Mesenchymal stem cell (in vitro differentiated cells and primary cell): ENCODE data around the gene ARVCF.
A peak's percentile ranks its signal among the peaks of the same experiment; 100 is the strongest.

Experiments used
- DNase-seq: peaks from one replicate; pipeline ENCODE4 v3.0.0-alpha.2; 2013
- H2AFZ ChIP-seq: one replicate; pipeline ENCODE4 v1.6.1; 2013; ENCODE audit warnings: low read depth, mild to moderate bottlenecking, control low read depth, inconsistent platforms, low read length, moderate library complexity
- H2AK5ac ChIP-seq: 2 replicates; pipeline ENCODE4 v1.6.1; 2013; ENCODE audit warnings: low read length, moderate library complexity, mild to moderate bottlenecking, inconsistent platforms; ENCODE audit not compliant: severe bottlenecking
- H2BK120ac ChIP-seq: one replicate; pipeline ENCODE4 v1.6.1; 2013; ENCODE audit warnings: low read depth, mild to moderate bottlenecking, inconsistent platforms, low read length, moderate library complexity
- H2BK12ac ChIP-seq, 2 experiments: one replicate each; pipeline ENCODE4 v1.6.1; 2013; ENCODE audit warnings: inconsistent platforms in 2 of 2, low read length in 2 of 2, mild to moderate bottlenecking in 2 of 2, moderate library complexity in 2 of 2, control low read depth in 1 of 2
- H2BK15ac ChIP-seq: one replicate; pipeline ENCODE4 v1.6.1; 2013; ENCODE audit warnings: mild to moderate bottlenecking, low read depth, inconsistent platforms; ENCODE audit not compliant: poor library complexity, severe bottlenecking
- H2BK5ac ChIP-seq: 2 replicates; pipeline ENCODE4 v1.6.1; 2013; ENCODE audit warnings: low read depth, mild to moderate bottlenecking, low read length, control low read depth, inconsistent platforms; ENCODE audit not compliant: poor library complexity, severe bottlenecking
- H3K14ac ChIP-seq, 2 experiments: one replicate each; pipeline ENCODE4 v1.6.1; 2013; ENCODE audit warnings: inconsistent platforms in 2 of 2, low read length in 2 of 2, control low read depth in 1 of 2, mild to moderate bottlenecking in 1 of 2, moderate library complexity in 1 of 2
- H3K18ac ChIP-seq, 2 experiments: one replicate each; pipeline ENCODE4 v1.6.1; 2013; ENCODE audit warnings: inconsistent platforms in 2 of 2, low read length in 2 of 2, control low read depth in 1 of 2, low read depth in 1 of 2, mild to moderate bottlenecking in 1 of 2
- H3K23ac ChIP-seq, 2 experiments: one replicate each; pipeline ENCODE4 v1.6.1; 2013; ENCODE audit warnings: inconsistent platforms in 2 of 2, low read length in 2 of 2, mild to moderate bottlenecking in 2 of 2, moderate library complexity in 2 of 2, control low read depth in 1 of 2
- H3K27ac ChIP-seq: 2 replicates; pipeline ENCODE4 v1.5.1; 2013; ENCODE audit warnings: mild to moderate bottlenecking, moderate library complexity, low read length, control low read depth, inconsistent platforms; ENCODE audit not compliant: poor library complexity, severe bottlenecking
- H3K27me3 ChIP-seq, 2 experiments: 2 replicates each; pipeline versions ENCODE4 v1.6.1 to v1.7.0; 2013; ENCODE audit warnings: low read length in 2 of 2, mild to moderate bottlenecking in 2 of 2, moderate library complexity in 2 of 2, control low read depth in 1 of 2, inconsistent platforms in 1 of 2; ENCODE audit not compliant: control insufficient read depth in 1 of 2, insufficient read depth in 1 of 2
- H3K36me3 ChIP-seq, 2 experiments: 2 replicates each; pipeline versions ENCODE4 v1.6.1 to v1.7.0; 2013; ENCODE audit warnings: low read length in 2 of 2, control low read depth in 1 of 2, inconsistent platforms in 1 of 2, low read depth in 1 of 2, mild to moderate bottlenecking in 1 of 2; ENCODE audit not compliant: insufficient read depth in 2 of 2, control insufficient read depth in 1 of 2
- H3K4ac ChIP-seq, 2 experiments: one replicate each; pipeline ENCODE4 v1.6.1; 2013; ENCODE audit warnings: inconsistent platforms in 2 of 2, low read length in 2 of 2, mild to moderate bottlenecking in 2 of 2, moderate library complexity in 2 of 2, control low read depth in 1 of 2, low read depth in 1 of 2
- H3K4me1 ChIP-seq: 2 replicates; pipeline ENCODE4 v1.6.1; 2013; ENCODE audit warnings: low read depth, low read length, control low read depth; ENCODE audit not compliant: control insufficient read depth, insufficient read depth
- H3K4me2 ChIP-seq: 2 replicates; pipeline ENCODE4 v1.6.1; 2013; ENCODE audit warnings: low read length, mild to moderate bottlenecking, inconsistent platforms; ENCODE audit not compliant: poor library complexity, severe bottlenecking
- H3K4me3 ChIP-seq, 2 experiments: 2 replicates each; pipeline versions ENCODE4 v1.5.1 to v1.7.0; 2013; ENCODE audit warnings: low read length in 2 of 2, mild to moderate bottlenecking in 2 of 2, control low read depth in 1 of 2, low read depth in 1 of 2; ENCODE audit not compliant: insufficient read depth in 1 of 2
- H3K79me1 ChIP-seq: replicated peaks from 2 replicates; pipeline ENCODE4 v1.6.1; 2013; ENCODE audit warnings: mild to moderate bottlenecking, control low read depth, low read length, inconsistent platforms; ENCODE audit not compliant: poor library complexity, severe bottlenecking
- H3K9ac ChIP-seq: 2 replicates; pipeline ENCODE4 v1.7.0; 2013; ENCODE audit warnings: mild to moderate bottlenecking, low read length, moderate library complexity
- H3K9me3 ChIP-seq: 2 replicates; pipeline ENCODE4 v1.7.0; 2013; ENCODE audit warnings: mild to moderate bottlenecking, low read length; ENCODE audit not compliant: control insufficient read depth
- H4K8ac ChIP-seq: one replicate; pipeline ENCODE4 v1.6.1; 2013; ENCODE audit warnings: inconsistent platforms, mild to moderate bottlenecking, low read length, moderate library complexity
- H4K91ac ChIP-seq: one replicate; pipeline ENCODE4 v1.6.1; 2013; ENCODE audit warnings: mild to moderate bottlenecking, low read length, inconsistent platforms
- WGBS: methylation state at CpG from one replicate; pipeline ENCODE4 v1.1.7; 2013; ENCODE audit warnings: mixed read lengths; 5-methylcytosine and 5-hydroxymethylcytosine counted together

Gene ARVCF

DNA sequence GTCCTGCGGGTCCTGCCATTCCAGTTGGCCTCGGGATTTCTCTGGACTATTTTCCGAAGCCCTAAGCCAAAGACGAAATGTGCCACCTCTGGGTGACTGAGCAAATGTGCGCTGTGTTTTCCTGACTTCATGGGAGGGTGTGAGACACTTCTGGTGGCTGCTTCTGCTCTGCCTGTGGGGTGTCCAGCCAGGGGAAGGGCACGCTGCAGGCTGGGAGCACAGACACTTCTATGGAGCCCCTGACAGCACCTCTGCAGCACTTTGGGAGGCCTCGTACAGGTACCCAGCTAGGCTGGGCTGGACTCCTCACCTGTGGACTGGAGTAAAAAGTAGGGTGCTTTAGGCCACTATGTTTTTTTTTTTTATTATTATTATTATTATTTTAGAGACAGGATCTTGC, 22.0 kb upstream of the ARVCF start:
- Histone ChIP-seq H4K91ac (no peak overlapping the region), H4K8ac (no peak overlapping the region), H3K18ac (no peak overlapping the region), H3K27me3 (no peaks in the 10 kb centered on the region), H3K23ac (no peak overlapping the region), H3K4me1 (peaks cover 8% of the 10 kb centered on the region), H2BK15ac (no peak overlapping the region), H3K79me1 (peaks cover 37% of the 10 kb centered on the region), H3K9ac (no peak overlapping the region), H3K27ac (no peak overlapping the region), H2AFZ (no peak overlapping the region), H3K36me3 (peaks cover 51 to 73% of the 10 kb centered on the region in 2 experiments), H3K9me3 (peaks cover 3% of the 10 kb centered on the region), H3K4me2 (no peak overlapping the region), H2BK12ac (no peak overlapping the region), H2BK5ac (no peak overlapping the region), H3K14ac (no peak overlapping the region), H3K4me3 (no peak overlapping the region), H2BK120ac (no peak overlapping the region), H2AK5ac (no peak overlapping the region), H3K4ac (no peak overlapping the region)
- DNase-seq = no peak
- 98% methylated on average over 6 of the region's 7 CpGs for WGBS

- no peak overlapping the region for H3K18ac ChIP-seq
- H3K4me1 ChIP-seq = peaks cover 15% of the 10 kb centered on the region
- H3K4me3 ChIP-seq = no peak overlapping the region
- H3K23ac ChIP-seq = no peak overlapping the region
- H4K8ac ChIP-seq = no peak overlapping the region
- no peak overlapping the region for H4K91ac ChIP-seq
- H3K9ac ChIP-seq = no peak overlapping the region
- DNase-seq = no peak
- no peak overlapping the region for H3K4ac ChIP-seq
- peaks cover 3% of the 10 kb centered on the region for H3K9me3 ChIP-seq
- H3K27ac ChIP-seq = no peak overlapping the region
- no peak overlapping the region for H2BK15ac ChIP-seq
- H3K4me2 ChIP-seq = no peak overlapping the region
- no peak overlapping the region for H2AK5ac ChIP-seq
- H2BK12ac ChIP-seq = no peak overlapping the region
- no peak overlapping the region for H2AFZ ChIP-seq
- H3K36me3 ChIP-seq = peaks cover 47 to 77% of the 10 kb centered on the region in 2 experiments
- H3K27me3 ChIP-seq = no peaks in the 10 kb centered on the region
- no peak overlapping the region for H2BK120ac ChIP-seq
- H3K14ac ChIP-seq = no peak overlapping the region
- no peak overlapping the region for H2BK5ac ChIP-seq
- H3K79me1 ChIP-seq = peaks cover 46% of the 10 kb centered on the region
- WGBS = 95% methylated on average over 3 of the region's 3 CpGs
Observed at GRCh38 chr22:20037419-20037818, 20.8 kb upstream of the ARVCF start.

GRCh38 chr22:20036535-20037392, 20.1 kb upstream of the ARVCF start:
- H3K9ac ChIP-seq = no peak overlapping the region
- WGBS = 96% methylated on average over 24 of the region's 25 CpGs

DNA sequence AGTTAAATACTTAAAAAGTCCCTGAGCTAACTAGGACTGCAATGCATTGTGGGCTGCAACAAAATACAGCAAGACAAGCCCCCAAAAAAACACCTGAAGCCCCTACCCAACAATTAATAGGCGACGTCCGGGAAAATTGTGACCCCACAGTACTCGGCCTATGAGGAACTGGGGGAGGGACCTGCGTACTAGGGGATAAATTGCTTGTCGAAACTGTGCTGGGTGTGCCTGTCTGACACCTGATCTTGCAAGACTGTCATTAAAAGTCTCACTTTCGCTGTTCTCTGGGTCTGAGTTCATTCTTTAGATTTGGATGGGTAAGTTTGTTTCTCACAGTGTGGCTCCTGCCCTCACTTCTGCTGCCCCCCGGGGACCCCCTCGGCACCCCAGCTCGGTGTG, 19.5 kb upstream of the ARVCF start:
- no peak overlapping the region for H4K91ac ChIP-seq
- H3K18ac ChIP-seq = no peak overlapping the region
- H2AFZ ChIP-seq = no peak overlapping the region
- H3K27ac ChIP-seq = no peak overlapping the region
- no peak for DNase-seq
- 91% methylated on average over 10 of the region's 10 CpGs for WGBS
- H3K4ac ChIP-seq = no peak overlapping the region
- H3K4me3 ChIP-seq = no peak overlapping the region
- no peak overlapping the region for H2BK120ac ChIP-seq
- no peak overlapping the region for H2AK5ac ChIP-seq
- no peak overlapping the region for H3K14ac ChIP-seq
- H2BK12ac ChIP-seq = no peak overlapping the region
- H3K9me3 ChIP-seq = peaks cover 3% of the 10 kb centered on the region
- H4K8ac ChIP-seq = no peak overlapping the region
- H3K4me1 ChIP-seq = peaks cover 15% of the 10 kb centered on the region
- H2BK5ac ChIP-seq = no peak overlapping the region
- H3K9ac ChIP-seq = no peak overlapping the region
- peaks cover 56% of the 10 kb centered on the region for H3K79me1 ChIP-seq
- H3K23ac ChIP-seq = no peak overlapping the region
- H2BK15ac ChIP-seq = no peak overlapping the region
- H3K4me2 ChIP-seq = no peak overlapping the region
- H3K36me3 ChIP-seq = peaks cover 57 to 85% of the 10 kb centered on the region in 2 experiments
- H3K27me3 ChIP-seq = no peaks in the 10 kb centered on the region

More at GRCh38 chr22:20036535-20037392, 20.1 kb upstream of the ARVCF start:
- Histone ChIP-seq H2BK120ac (no peak overlapping the region), H3K18ac (no peak overlapping the region), H3K4me1 (peaks cover 15% of the 10 kb centered on the region), H3K36me3 (peaks cover 53 to 79% of the 10 kb centered on the region in 2 experiments), H2AK5ac (no peak overlapping the region), H2AFZ (no peak overlapping the region), H3K79me1 (peaks cover 51% of the 10 kb centered on the region), H3K14ac (no peak overlapping the region), H2BK12ac (peak overlapping the region in 1 of 2 experiments; percentile 24), H3K4ac (no peak overlapping the region), H3K4me2 (no peak overlapping the region), H4K8ac (no peak overlapping the region), H2BK15ac (no peak overlapping the region), H3K4me3 (peak overlapping the region in 1 of 2 experiments; percentile 34), H3K9me3 (peaks cover 3% of the 10 kb centered on the region), H3K23ac (no peak overlapping the region), H2BK5ac (no peak overlapping the region), H3K27me3 (no peaks in the 10 kb centered on the region), H4K91ac (peak overlapping the region; percentile 83), H3K27ac (no peak overlapping the region)
- no peak for DNase-seq
